ENCODE data around the gene OR4D9.
"Not testable (repeated sequence)": the region's sequence is repeated elsewhere in the genome, so short reads cannot be mapped to it uniquely, and the experiment has no call there.

Gene OR4D9

GRCh38 chr11:59528711-59529110 lies 17.4 kb downstream of the OR4D9 start:
- Histone ChIP-seq H3K4me1 (ENCODE audit: control insufficient read depth, insufficient read depth, low read length) (no peaks in the 10 kb centered on the region), H3K36me3 (ENCODE audit: insufficient read depth, low read length) (no peaks in the 10 kb centered on the region), H3K9ac (ENCODE audit: low read depth, low read length) (no peak overlapping the region), H3K4me2 (ENCODE audit: low read length) (no peak overlapping the region), H3K27me3 (ENCODE audit: control insufficient read depth, insufficient read depth, low read length) (peaks cover 24% of the 10 kb centered on the region), H3K9me3 (replicated peaks; ENCODE audit: low read length) (no peaks in the 10 kb centered on the region), H3K4me3 (ENCODE audit: low read length) (no peak overlapping the region)

DNA sequence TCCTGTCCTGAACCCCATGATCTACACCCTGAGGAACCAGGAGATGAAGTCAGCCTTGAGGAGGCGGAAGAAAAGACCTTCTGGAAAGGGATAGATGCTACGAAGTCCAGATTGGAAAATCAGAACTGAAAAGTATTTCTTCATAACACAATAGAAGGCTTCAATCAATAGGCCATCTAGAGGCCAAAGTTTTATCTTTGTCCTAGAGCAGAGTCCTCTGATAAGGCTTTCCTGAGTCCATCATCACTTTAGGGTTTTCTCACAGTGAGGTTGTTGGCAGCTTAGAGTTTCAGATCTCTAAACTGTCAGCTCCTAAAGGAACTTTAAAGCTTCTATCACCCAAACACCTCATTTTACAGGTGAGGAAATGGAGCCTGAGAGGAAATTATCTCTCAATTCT lies 21.3 kb downstream of the OR4D9 start:
- H3K36me3 ChIP-seq (ENCODE audit: insufficient read depth, low read length) = no peaks in the 10 kb centered on the region
- no peak overlapping the region for H3K4me3 ChIP-seq (ENCODE audit: low read length)
- H3K4me1 ChIP-seq (ENCODE audit: control insufficient read depth, insufficient read depth, low read length) = peaks cover under 1% of the 10 kb centered on the region
- H3K27me3 ChIP-seq (ENCODE audit: control insufficient read depth, insufficient read depth, low read length) = peaks cover 17% of the 10 kb centered on the region
- no peak overlapping the region for H3K4me2 ChIP-seq (ENCODE audit: low read length)
- no peak overlapping the region for H3K9ac ChIP-seq (ENCODE audit: low read depth, low read length)
- no peaks in the 10 kb centered on the region for H3K9me3 ChIP-seq (replicated peaks; ENCODE audit: low read length)

DNA sequence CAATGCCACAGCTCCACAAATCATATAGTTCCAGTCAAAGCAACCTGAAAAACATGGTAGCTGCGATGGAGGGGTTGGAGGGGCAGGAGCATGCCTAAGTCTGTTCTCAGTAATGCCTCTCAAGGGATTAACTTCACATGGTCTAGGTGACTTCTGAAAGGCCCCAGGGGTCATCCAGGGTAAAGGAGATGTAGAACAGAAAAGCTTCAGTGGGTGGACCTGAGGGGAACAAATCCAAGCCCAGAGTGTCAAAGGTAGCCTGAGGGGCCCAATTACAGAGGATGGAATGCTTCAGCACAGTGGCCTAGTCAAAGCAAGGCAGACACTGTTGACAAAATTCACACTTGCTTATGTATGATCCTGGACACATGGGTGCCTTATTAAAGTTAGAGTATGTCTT lies 23.3 kb downstream of the OR4D9 start:
- H3K9me3 ChIP-seq (replicated peaks; ENCODE audit: low read length) = no peaks in the 10 kb centered on the region
- no peaks in the 10 kb centered on the region for H3K36me3 ChIP-seq (ENCODE audit: insufficient read depth, low read length)
- no peak overlapping the region for H3K4me2 ChIP-seq (ENCODE audit: low read length)
- H3K27me3 ChIP-seq (ENCODE audit: control insufficient read depth, insufficient read depth, low read length) = peaks cover 2% of the 10 kb centered on the region
- H3K4me3 ChIP-seq (ENCODE audit: low read length) = no peak overlapping the region
- peaks cover 6% of the 10 kb centered on the region for H3K4me1 ChIP-seq (ENCODE audit: control insufficient read depth, insufficient read depth, low read length)
- H3K9ac ChIP-seq (ENCODE audit: low read depth, low read length) = no peak overlapping the region

DNA sequence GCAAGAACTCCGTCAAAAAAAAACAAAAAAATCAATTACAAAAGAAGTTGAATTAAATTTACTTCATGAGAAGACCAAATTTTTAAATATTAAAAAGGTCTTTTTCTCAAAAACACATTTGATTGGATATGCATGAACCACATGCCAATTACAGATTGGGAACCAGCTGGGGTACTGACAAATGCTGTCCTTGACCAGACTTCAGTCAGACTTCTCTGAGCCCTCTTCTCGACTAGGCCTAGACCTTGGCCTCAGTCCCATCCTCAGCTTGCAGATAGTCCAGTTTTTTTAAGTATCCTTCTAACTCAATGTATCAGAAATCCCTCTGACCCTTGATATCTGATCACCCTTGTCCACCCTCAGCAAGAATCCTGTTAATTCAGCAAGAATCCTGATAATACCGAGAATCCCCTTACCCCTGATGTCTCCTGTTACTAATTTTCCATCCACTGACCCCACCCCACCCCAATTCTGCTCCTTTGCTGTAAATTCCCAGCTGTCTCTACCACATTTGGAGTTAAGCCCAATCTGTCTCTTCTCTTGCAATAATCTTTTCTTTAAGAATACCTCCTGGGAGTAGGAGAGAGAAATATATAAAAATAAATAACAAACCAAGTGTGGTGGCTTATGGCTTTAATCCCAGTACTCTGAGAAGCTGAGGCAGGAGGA lies 30.9 kb downstream of the OR4D9 start:
- Histone ChIP-seq H3K36me3 (ENCODE audit: insufficient read depth, low read length) (no peaks in the 10 kb centered on the region), H3K27me3 (ENCODE audit: control insufficient read depth, insufficient read depth, low read length) (no peaks in the 10 kb centered on the region), H3K9me3 (replicated peaks; ENCODE audit: low read length) (no peaks in the 10 kb centered on the region)

DNA sequence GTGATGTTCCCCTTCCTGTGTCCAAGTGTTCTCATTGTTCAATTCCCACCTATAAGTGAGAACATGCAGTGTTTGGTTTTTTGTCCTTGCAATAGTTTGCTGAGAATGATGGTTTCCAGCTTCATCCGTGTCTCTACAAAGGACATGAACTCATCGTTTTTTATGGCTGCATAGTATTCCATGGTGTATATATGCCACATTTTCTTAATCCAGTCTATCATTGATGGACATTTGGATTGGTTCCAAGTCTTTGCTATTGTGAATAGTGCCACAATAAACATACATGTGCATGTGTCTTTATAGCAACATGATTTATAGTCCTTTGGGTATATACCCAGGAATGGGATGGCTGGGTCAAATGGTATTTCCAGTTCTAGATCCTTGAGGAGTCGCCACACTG lies 32.4 kb downstream of the OR4D9 start:
- H3K4me2 ChIP-seq (ENCODE audit: low read length); H3K4me1 ChIP-seq (ENCODE audit: control insufficient read depth, insufficient read depth, low read length); H3K9ac ChIP-seq (ENCODE audit: low read depth, low read length); H3K36me3 ChIP-seq (ENCODE audit: insufficient read depth, low read length); H3K27me3 ChIP-seq (ENCODE audit: control insufficient read depth, insufficient read depth, low read length); H3K9me3 ChIP-seq (replicated peaks; ENCODE audit: low read length); H3K4me3 ChIP-seq (ENCODE audit: low read length): not testable (repeated sequence)

More for the DNA sequence above, 30.9 kb downstream of the OR4D9 start:
- no peak overlapping the region for H3K4me2 ChIP-seq (ENCODE audit: low read length)
- no peak overlapping the region for H3K9ac ChIP-seq (ENCODE audit: low read depth, low read length)
- H3K4me1 ChIP-seq (ENCODE audit: control insufficient read depth, insufficient read depth, low read length) = peaks cover 14% of the 10 kb centered on the region
- no peak overlapping the region for H3K4me3 ChIP-seq (ENCODE audit: low read length)

- Histone ChIP-seq H3K27me3 (ENCODE audit: control insufficient read depth, insufficient read depth, low read length) (no peaks in the 10 kb centered on the region), H3K9me3 (replicated peaks; ENCODE audit: low read length) (no peaks in the 10 kb centered on the region), H3K4me2 (ENCODE audit: low read length) (no peak overlapping the region), H3K4me3 (ENCODE audit: low read length) (no peak overlapping the region), H3K4me1 (ENCODE audit: control insufficient read depth, insufficient read depth, low read length) (peaks cover 19% of the 10 kb centered on the region), H3K9ac (ENCODE audit: low read depth, low read length) (no peak overlapping the region), H3K36me3 (ENCODE audit: insufficient read depth, low read length) (no peaks in the 10 kb centered on the region)
These were observed 33.5 kb downstream of the OR4D9 start for GRCh38 chr11:59544869-59545178.

DNA sequence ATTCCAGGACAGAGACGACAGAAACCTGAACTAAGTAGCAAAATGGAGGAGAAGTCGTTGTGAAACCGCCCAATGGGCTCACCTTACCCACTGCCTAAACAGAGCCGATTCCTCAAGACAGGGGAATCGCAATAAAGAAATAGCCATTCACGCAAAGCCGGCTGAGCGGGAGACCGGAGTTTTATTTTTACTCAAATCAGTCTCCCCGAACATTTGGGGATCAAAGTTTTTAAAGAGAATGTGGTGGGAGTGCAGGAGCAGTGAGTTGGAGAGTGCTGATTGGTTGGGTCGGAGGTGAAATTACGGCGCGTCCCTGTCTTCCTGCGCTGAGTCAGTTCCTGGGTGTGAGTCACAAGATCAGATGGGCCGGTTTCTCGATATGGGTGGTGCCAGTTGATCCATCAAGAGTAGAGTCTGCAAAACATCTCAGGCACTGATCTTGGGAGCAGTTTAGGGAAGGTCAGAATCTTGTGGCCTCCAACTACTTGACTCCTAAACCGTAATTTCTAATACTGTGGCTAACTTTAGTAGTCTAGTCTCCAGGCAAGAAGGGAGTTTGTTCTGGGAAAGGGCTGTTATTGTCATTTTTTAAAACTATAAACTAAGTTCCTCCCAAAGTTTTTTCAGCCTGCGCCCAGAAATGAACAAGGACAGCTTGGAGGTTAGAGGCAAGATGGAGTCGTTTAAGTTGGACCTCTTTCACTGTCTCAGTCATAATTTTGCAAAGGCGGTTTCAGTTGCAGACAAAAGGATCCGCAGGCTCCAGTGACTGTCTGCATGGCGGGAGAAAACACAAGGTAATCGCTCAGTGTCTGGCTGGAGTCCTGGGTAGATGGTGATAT lies 34.1 kb downstream of the OR4D9 start:
- H3K9me3 ChIP-seq (replicated peaks; ENCODE audit: low read length) = no peaks in the 10 kb centered on the region
- no peaks in the 10 kb centered on the region for H3K36me3 ChIP-seq (ENCODE audit: insufficient read depth, low read length)
- no peak overlapping the region for H3K4me3 ChIP-seq (ENCODE audit: low read length)
- no peak overlapping the region for H3K4me2 ChIP-seq (ENCODE audit: low read length)
- H3K27me3 ChIP-seq (ENCODE audit: control insufficient read depth, insufficient read depth, low read length) = no peaks in the 10 kb centered on the region
- H3K4me1 ChIP-seq (ENCODE audit: control insufficient read depth, insufficient read depth, low read length) = peaks cover 19% of the 10 kb centered on the region
- no peak overlapping the region for H3K9ac ChIP-seq (ENCODE audit: low read depth, low read length)

GRCh38 chr11:59547605-59548308 lies 36.4 kb downstream of the OR4D9 start:
- not testable (repeated sequence) for H3K9me3 ChIP-seq (replicated peaks; ENCODE audit: low read length); H3K36me3 ChIP-seq (ENCODE audit: insufficient read depth, low read length); H3K4me2 ChIP-seq (ENCODE audit: low read length); H3K4me3 ChIP-seq (ENCODE audit: low read length); H3K27me3 ChIP-seq (ENCODE audit: control insufficient read depth, insufficient read depth, low read length); H3K9ac ChIP-seq (ENCODE audit: low read depth, low read length)
- H3K4me1 ChIP-seq (ENCODE audit: control insufficient read depth, insufficient read depth, low read length) = peaks cover 19% of the 10 kb centered on the region

GRCh38 chr11:59548309-59548656 lies 36.9 kb downstream of the OR4D9 start:
- H3K4me3 ChIP-seq (ENCODE audit: low read length) = no peak overlapping the region

GRCh38 chr11:59550368-59550841 lies 39.1 kb downstream of the OR4D9 start:
- Histone ChIP-seq H3K36me3 (ENCODE audit: insufficient read depth, low read length) (no peaks in the 10 kb centered on the region), H3K4me1 (ENCODE audit: control insufficient read depth, insufficient read depth, low read length) (peaks cover 12% of the 10 kb centered on the region), H3K9me3 (replicated peaks; ENCODE audit: low read length) (no peaks in the 10 kb centered on the region), H3K4me2 (ENCODE audit: low read length) (peak overlapping the region; percentile 78), H3K27me3 (ENCODE audit: control insufficient read depth, insufficient read depth, low read length) (no peaks in the 10 kb centered on the region), H3K4me3 (ENCODE audit: low read length) (peak overlapping the region; percentile 68), H3K9ac (ENCODE audit: low read depth, low read length) (peak overlapping the region; percentile 82)

More at GRCh38 chr11:59548309-59548656, 36.9 kb downstream of the OR4D9 start:
- no peak overlapping the region for H3K4me2 ChIP-seq (ENCODE audit: low read length)
- H3K36me3 ChIP-seq (ENCODE audit: insufficient read depth, low read length) = no peaks in the 10 kb centered on the region
- H3K9ac ChIP-seq (ENCODE audit: low read depth, low read length) = no peak overlapping the region
- no peaks in the 10 kb centered on the region for H3K9me3 ChIP-seq (replicated peaks; ENCODE audit: low read length)
- H3K27me3 ChIP-seq (ENCODE audit: control insufficient read depth, insufficient read depth, low read length) = no peaks in the 10 kb centered on the region
- H3K4me1 ChIP-seq (ENCODE audit: control insufficient read depth, insufficient read depth, low read length) = peaks cover 19% of the 10 kb centered on the region

DNA sequence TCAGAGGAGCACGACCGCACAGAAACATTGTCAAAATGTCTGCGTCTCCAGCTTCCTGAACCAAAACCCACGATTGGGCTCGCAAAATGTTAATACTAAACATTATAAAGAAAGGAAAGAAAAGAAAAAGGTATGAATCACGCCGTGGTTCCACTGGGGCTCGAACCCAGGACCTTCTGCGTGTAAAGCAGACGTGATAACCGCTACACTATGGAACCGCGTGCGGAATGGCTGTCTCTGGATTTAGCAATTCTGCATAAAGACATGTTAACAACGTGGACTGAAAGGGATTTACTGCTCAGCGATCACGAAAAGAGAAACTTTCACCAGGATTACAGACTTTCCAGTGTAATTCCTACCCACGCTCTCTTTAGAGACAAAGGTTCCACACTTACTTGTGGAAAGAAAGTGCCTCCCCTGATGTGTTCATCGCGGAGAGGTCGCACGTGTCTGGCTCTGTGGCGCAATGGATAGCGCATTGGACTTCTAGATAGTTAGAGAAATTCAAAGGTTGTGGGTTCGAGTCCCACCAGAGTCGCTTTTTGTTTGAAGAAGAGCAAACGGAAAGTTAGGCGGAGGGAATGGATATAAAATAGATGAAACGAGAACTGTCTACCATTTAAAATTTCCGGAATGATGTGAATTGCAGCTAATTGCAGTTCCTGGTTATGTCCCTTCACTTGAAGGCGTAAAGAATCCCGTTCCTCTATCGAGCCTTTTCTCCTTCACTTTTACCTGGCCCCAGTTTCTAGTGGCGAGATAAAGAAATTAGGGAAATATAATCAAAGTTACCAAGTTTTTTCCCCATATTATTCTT lies 39.7 kb downstream of the OR4D9 start:
- peaks cover 16% of the 10 kb centered on the region for H3K4me1 ChIP-seq (ENCODE audit: control insufficient read depth, insufficient read depth, low read length)
- no peaks in the 10 kb centered on the region for H3K9me3 ChIP-seq (replicated peaks; ENCODE audit: low read length)
- no peaks in the 10 kb centered on the region for H3K27me3 ChIP-seq (ENCODE audit: control insufficient read depth, insufficient read depth, low read length)
- H3K9ac ChIP-seq (ENCODE audit: low read depth, low read length) = peak overlapping the region; percentile 82
- H3K4me3 ChIP-seq (ENCODE audit: low read length) = peak overlapping the region; percentile 68
- H3K36me3 ChIP-seq (ENCODE audit: insufficient read depth, low read length) = no peaks in the 10 kb centered on the region
- H3K4me2 ChIP-seq (ENCODE audit: low read length) = peak overlapping the region; percentile 78

All from skeletal muscle satellite cell (primary cell).